Central memory CD4-positive, alpha-beta T cell (primary cell): ENCODE data around the gene BDNF.
"Not testable (repeated sequence)": the region's sequence is repeated elsewhere in the genome, so short reads cannot be mapped to it uniquely, and the experiment has no call there.

ENCODE experiments used
- DNase-seq: peaks from one replicate; pipeline ENCODE4 v3.0.0; 2022
- total RNA-seq, 3 experiments: gene quantifications; one replicate each; lab custom pipeline; 2026; lab: John Stamatoyannopoulos, UW

The BDNF gene
- total RNA-seq: 0 reads per million in 3 experiments

DNA sequence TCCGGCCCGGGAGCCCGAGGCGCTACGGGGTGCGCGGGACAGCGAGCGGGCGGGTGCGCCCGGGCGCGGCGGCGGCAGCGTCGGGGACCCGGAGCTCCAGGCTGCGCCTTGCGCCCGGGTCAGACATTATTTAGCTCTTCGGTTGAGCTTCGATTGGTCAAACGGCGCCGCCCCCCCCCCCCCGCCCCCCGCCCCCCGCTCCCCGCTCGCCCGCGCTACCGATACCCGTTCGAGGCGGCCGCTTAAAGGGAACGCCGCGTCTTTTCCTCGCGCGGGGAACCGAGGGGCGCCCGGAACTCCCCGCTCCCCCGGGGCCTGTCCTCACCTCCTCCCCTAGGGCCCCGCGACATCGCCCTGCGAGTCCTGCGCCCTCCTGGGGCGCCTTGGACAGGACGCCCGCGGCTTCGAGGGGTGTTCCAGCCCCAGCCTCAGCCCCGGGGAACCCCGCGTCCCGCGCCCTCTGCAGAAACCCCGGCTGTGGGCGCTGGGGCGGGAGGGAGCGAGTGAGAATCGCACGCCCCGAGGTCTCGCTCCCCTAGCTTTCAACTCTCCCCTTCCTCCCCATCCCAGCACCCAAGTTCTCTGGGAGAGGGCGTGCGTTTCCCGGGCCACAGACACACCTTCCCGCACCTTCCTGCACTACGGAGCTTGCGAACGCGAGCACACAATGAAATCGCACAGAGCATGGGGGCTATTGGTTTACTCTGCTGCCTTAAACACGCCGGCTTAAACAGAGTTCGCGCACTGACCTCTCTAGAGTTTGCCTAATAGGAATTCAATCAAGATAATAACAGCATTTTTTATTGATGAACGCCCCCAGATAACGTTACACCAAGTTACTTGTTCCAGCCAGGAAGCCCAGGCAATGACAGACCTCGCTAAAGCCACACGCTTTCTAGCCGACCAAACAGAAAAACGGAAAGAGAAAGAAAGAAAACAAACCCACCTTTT, at the start of gene BDNF:
Gene BDNF (minus strand): TSS at position 105 of the 951 bp plus-strand sequence. CDS start 41,891 bp downstream, outside the sequence.
- DNase-seq: no peak

DNA sequence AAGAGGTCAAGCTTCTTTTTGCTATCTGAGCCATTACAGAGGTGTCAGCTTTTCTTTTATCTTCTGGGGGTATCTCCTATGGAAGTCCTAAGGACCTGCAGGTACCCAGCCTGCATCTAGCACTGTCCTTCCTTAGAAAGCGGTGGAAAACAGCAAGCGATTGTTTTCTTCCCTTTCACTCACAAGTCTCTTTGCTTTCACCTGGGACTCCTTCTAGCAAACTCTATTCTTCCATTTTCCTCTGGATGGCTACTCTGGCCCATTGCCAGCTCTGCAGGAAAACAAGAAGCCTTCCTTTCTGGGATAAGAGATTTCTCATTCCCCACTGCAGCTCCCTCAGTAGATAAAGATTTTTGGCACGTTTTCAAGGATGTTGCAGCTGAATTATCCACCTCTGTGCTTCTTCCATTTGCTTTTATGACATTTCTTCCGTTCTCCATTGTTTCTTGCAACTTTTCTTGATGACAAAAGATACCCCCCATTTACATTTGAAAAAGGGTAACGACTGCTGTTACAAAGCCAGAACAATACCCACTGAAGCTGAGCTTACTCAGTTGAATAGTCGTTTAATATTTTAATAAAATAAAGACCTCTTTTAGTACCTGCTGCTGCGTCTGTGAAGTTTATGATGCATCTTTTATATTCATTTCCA, 40.2 kb upstream of the BDNF start:
- no peak for DNase-seq

DNA sequence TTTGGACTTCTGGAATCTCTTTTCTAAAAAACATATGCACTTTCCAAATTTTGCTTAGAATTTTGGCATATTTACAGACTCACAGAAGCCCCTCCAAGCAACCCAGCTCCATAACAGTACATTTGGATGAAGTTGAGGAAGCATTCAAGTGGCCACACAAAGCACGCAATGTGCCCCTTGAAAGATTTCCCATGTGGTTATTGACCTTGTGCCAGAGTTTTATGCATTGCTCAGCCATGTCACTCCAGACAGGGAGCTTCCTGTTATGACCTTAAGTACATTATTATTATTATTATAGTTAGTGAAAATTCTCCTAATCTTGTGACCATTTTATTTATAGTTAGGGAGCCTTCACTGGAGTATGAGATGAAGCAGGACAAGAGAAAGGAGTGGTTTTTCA, 35.0 kb upstream of the BDNF start:
- DNase-seq: no peak

DNA sequence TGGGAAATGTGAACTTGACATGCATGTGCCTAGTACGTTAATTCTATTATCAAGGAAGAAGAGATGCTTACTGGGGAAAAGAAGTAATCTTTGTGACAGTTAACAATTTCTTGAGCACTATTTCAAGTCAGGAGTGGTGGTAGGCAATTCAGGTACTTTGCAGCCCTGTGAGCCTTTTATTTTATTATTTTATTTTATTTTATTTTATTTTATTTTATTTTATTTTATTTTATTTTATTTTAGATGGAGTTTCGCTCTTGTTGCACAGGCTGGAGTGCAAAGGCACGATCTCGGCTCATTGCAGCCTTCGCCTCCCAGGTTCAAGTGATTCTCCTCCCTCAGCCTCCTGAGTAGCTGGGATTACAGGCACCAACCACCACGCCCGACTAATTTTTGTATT, 31.5 kb upstream of the BDNF start:
- not testable (repeated sequence) for DNase-seq

DNA sequence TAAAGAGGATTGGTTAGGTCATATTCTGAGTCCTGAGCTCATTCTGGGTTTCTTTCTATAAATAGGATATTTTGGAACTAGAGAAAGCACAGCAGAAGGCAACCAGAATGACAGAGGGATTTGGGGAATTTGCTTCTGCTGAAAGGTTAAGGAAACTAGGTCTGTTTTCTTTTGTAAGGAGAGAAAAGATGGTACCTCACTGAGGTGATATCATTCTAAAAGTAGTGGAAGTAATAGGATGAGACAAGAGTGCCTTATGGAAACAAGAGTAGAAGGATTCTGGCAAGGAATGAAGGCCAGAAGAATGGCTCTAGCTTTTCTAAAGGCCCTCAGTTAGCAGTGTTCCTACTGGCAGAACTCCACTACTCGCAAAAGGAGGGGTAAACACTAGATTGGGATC, 26.7 kb upstream of the BDNF start:
- no peak for DNase-seq

DNA sequence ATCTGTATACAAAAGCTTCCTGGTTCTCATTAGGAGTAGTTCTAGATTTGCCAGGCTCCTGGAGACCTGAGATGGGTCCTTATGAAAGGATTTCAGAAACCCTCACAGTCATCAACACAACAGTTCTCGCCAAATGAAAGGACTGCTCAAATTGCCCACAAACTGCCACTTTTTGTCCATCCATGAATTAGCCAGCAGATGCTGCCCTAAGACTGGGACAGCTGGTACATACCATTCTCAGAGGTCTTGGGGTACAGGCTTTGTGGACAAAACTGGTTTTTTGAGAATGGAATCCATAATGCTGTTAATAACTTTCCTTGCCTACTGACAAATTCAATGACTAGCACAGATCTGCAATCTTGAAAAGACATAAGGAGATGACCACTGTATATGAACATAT, 23.4 kb upstream of the BDNF start:
- no peak for DNase-seq

DNA sequence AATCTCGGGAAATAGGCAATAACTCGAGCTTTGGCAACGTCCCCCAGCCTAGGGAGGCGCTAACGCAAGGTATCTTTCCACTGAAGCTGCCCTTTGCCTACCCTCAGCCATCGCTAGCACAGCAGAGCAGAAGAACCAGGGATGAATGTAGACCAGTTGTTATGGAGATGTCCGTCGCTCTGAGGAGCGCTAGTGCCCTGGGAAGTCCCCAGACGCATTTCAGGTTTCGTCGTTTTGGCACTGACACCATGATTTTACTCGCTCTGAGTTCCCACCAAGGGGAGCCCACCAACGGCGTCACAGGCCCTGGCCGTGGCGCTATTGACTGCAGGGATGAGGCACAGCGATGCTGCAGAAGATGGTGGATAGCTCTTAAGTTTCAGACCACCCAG, 22.7 kb upstream of the BDNF start:
- no peak for DNase-seq

DNA sequence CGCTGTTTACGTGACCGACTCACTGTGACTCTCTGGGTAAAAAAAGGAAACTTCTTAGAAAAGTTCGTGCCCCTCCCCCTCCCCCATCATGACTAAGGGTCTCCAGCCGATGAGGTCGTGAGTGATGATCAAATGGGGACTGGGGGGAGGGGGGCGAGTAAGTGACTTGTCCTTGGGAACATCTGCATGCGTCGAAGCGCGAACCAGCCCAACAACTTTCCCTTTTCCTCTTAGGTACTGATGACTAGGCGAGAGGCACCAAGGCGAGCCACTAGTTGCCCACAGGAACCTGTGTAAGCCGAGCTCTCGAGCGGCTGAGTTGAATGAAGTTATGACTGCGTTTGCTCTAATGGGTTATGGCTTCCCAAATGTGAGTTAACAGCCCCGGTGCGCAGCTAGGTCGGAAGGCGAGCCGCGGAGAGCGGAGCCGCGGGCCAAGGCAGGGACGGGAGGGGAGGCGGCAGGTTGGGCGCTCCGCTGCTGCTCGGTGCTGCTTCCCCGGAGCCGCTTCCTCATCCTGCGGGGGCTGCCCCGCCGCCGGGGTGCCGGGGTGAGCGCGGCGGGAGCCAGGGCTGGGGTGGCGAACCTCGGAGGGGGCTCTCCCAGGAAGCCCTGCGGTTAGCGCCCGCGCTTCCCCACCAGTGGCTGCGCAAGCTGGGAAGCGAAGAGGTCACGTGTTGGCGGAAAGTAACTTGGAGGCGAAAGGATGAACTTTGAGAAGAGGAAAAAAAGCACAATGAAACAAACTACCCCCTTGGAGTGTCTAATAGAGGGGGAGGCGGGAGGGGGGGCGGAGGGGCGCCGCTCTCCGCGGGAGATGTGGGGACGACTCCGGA, 22.1 kb upstream of the BDNF start:
- DNase-seq: no peak

DNA sequence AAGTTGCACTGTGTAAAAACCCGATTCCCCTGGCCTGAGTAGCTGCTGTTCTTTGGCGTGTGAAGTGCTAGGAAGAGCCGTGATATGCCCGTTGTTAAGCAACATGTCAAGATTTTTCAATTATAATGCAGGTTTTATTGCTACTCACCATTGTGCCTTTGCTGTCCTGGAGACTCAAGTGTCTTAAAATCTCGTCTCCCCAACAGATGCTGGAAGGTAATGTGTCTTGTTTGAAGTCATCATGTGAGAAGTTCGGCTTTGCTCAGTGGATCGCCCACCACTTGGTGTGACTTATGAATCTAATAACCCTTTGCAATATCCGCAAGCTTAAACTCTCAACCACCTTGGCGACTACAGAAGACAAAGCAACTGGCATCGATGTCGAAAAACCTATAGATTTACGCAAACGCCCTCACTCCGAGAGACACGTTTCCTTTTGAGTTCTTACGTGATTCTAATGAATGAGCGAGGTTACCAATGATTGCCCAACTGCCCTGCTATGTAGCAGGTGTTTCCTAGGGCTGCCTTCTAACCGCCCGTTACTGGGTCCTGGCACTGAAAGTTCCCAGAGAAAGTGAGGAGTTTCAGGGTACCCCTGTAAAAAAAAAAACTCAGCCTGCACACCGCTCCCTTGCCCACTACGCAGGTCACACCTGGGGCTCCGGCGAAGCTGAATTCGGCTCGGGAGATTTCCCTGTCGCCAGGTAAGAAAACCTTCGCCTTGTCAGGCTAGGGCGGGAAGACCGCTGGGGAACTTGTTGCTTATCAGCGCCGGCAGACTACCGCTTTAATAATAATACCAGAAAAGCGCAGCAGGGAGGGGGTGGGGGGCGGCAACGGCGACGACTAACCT, 21.2 kb upstream of the BDNF start:
- no peak for DNase-seq

DNA sequence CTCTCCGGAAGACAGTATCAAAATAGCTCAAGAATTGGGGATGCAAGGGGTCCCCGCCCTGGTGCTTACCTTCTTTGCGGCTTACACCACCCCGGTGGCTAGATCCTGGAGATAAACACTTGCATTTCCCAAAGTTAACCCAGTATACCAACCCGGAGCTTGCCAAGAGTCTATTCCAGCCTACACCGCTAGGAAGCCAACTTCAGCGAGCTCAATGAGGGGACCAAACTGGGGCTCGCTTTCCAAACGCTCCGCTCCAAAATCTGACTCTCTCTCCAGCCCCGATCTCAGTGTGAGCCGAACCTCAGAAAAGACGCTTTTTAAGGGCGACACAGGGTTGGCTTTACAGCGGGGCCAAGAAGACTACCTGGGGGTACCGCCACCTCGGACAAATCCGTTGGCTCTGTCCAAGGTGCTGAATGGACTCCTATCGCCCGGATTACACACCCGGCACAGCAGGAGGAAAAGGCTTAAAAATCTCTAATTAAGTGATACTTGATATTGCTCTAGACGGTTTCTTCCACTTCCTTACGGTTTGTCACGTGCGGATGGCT, 20.1 kb upstream of the BDNF start:
- DNase-seq: no peak

DNA sequence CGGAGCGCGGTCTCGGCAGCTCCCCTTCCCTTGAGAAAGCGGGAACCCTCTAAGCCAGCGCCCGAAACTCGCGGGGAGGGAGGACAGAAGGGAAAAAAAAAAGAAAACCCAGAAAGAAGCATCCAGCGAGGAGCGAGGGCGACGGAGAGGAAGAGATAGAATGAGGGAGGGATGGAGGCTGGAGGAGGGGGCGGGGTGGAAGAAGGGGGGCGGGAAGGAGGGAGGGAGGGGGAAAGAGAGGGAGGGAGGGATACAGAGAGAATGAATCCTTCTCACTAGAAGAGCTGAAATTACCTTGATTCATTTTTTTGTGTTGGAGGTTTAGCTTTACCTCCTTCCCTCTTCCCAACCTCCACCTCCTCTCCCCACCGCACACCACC, 19.3 kb upstream of the BDNF start:
- no peak for DNase-seq

DNA sequence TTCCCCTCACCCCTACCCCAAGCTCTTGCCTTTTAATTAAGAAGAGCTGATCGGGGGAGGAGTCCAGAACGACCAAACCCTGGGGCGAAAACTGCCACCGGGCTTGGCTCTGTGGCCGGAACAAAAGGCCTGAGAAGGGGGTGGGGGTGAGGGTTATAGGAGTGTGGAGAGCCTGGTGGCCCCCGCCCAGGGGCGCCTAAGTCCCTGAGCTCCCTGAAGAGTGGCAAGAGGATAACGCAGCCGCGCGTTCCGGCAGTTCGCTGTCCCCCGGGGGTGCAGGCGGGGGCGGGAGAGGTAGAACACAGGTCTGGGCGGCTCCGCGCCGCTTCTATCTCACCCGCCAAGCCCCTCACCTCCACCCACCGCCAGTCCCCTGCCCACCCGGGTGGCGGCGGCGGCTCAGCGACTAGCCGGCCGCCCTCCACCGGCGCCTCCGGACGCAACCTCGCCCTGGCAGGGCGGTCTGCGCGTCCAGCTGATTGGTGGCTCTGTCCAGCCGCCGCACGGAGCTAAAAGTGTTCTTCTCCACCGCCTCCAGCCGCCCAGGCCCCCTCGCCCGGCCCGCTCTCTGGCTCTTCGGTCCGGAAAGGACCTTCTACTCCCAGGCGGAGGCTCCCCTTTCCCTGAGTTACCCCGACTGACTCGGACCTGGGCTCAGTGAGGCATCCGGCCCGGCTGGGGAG, 18.7 kb upstream of the BDNF start:
- no peak for DNase-seq

DNA sequence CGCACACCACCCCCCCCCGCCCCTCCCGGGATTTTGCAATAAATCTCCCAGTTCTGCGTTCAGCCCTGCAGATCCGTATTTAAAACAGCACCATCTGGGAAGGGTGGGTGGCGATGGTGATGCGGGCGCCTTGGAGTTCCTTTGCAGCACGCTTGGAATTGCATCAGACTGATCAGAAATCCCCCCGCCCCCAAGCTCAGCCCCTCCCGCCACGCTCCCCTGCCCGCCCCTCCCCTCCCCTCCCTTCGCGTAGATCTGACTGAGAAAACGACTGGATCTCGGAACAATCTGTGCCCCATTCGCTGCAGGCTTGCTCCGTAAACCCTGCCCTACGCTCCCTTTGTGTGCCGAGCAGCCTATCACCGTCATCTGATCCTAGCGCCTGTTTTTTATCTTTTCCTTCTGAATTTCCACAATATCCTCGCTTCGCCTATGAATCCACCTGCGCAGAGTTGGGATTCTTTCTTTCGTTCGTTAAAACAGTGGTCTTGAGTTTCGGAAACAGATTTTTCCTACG, 18.1 kb upstream of the BDNF start:
- no peak for DNase-seq

DNA sequence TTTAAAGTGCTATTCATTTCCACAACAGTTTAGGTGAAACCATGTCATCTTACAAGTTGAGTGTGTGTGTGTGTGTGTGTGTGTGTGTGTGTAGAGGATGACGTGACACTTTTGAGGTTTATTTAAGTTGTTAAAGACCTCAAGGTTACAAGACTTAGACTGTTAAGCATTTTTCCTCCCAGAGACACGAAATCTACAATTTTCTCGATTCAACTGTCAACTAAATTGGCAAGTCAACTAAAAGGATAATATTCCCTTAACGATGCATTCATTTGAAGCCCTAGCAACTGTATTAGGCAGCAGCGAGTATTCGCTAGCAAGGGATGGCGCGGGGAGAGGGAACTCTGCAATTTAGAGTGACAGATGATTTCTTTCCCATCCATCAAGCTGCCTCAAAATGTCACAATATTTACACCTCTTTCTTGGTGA, 17.6 kb upstream of the BDNF start:
- DNase-seq: no peak

DNA sequence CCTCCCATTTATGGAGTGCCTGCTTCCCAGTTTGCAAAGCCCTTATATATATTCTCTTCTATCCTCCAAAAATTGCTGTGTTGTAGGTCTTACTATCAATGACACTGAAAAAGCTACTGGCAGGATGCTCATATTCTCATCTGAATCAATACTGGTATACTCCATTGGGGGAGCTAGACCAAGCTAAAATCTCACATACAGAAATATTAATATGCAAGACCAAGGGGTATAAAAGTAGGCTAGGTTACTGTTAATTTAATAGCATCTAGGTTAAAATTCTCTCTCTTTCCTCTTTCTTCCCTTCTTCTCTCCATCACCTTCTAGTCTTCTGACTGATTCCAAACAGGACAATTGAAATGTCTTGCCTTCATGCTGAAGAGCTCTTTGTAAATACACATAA, 17.1 kb upstream of the BDNF start:
- DNase-seq: no peak

DNA sequence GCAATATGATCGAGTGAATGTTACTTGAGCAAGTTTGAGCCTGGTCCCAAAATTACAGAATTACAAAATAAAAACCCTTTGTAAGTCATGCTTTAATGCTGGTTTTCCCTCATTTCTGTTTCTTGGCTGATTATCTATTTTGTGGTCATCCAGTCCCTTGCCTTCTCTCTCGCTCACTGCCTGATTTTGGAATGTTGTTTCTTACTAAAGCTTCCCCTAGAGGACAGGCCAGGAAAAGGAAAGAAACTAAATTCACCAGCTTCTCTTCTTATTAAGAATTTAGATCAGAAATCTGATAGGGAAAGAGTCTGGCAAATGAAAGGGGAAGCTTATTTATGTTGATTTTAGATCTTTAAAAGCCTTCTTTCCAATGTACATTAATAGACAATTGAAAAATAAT, 16.6 kb upstream of the BDNF start:
- no peak for DNase-seq

DNA sequence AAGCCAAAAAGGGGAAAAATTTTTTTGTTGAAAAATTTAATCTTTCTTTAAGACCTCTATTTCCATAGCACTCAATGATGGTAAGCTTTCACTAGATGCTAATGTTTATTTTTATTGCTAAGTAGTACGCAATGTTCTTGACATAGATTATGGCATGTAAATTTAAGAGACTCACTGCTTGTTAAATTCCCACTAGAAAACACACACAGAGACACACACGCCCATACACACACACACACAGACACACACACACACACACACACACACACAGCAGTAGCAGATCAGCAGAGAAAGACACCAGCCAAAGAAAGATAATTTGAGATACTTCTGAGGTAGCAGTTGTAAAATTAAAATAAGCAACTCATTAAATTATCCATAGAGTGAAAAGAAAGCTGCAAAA, 16.0 kb upstream of the BDNF start:
- no peak for DNase-seq

DNA sequence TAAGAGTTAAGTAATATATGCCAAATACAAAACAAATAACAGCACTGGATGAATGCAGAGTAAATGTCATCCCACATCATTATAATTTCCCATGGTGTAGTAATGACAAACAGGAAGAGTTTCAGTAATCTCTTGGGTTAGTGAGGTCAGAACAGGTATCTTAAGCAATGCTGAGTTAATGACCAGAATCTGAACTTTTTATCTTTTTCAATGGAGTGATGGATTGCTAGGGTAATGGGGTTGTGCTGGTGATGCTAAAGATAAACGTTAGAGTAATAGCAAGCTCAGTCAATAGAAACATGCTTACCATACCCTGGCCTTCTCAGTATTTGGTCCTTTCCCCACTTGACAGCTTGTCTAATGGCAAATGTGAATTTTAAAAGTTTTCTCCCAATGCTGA, 11.5 kb upstream of the BDNF start:
- no peak for DNase-seq

DNA sequence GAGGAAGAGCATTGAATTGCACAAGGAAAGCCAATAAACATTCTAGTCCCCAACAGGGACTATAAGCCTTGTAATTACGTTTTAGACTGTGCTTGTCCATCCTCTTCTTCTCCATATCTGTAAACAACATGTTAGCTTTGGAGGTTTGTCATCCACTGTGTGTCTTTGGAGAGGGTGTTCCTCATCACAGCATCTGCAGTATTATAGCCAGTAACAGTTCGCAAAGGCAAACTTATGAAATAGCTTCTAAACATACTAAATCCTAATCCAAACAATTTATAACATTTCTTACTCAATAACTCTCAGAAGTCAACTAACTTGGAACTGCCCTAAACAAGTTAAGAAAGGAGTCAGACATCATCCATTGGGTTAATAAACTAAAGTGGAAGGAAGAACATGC, 10.3 kb upstream of the BDNF start:
- no peak for DNase-seq

DNA sequence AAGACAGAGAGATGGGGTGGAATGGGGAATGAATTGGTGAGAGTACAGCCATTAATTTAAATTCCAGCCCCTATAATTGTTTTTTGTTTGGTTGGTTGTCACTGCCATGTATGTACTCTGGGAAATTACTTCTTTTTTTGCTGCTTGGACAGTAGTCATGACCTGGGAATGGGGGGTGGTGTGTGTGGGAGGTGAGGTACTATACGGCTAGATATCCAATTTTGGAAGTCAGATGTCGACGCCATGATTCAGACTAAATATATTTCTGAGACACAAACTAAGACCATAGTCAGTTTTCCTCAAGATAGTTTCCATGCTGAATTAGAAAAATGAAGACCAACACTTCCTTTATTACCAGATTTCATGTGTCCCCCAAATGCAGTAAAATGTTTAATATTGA, 7.4 kb upstream of the BDNF start:
- DNase-seq: no peak
